Mesenchymal stem cell (in vitro differentiated cells and primary cell): ENCODE results near the gene XIRP2.

ENCODE experiments used
- DNase-seq: peaks from one replicate; pipeline ENCODE4 v3.0.0-alpha.2; 2013
- H2AFZ ChIP-seq: one replicate; pipeline ENCODE4 v1.6.1; 2013; ENCODE audit warnings: low read depth, mild to moderate bottlenecking, control low read depth, inconsistent platforms, low read length, moderate library complexity
- H2AK5ac ChIP-seq: 2 replicates; pipeline ENCODE4 v1.6.1; 2013; ENCODE audit warnings: low read length, moderate library complexity, mild to moderate bottlenecking, inconsistent platforms; ENCODE audit not compliant: severe bottlenecking
- H2BK120ac ChIP-seq: one replicate; pipeline ENCODE4 v1.6.1; 2013; ENCODE audit warnings: low read depth, mild to moderate bottlenecking, inconsistent platforms, low read length, moderate library complexity
- H2BK12ac ChIP-seq, 2 experiments: one replicate each; pipeline ENCODE4 v1.6.1; 2013; ENCODE audit warnings: inconsistent platforms in 2 of 2, low read length in 2 of 2, mild to moderate bottlenecking in 2 of 2, moderate library complexity in 2 of 2, control low read depth in 1 of 2
- H2BK15ac ChIP-seq: one replicate; pipeline ENCODE4 v1.6.1; 2013; ENCODE audit warnings: mild to moderate bottlenecking, low read depth, inconsistent platforms; ENCODE audit not compliant: poor library complexity, severe bottlenecking
- H2BK5ac ChIP-seq: 2 replicates; pipeline ENCODE4 v1.6.1; 2013; ENCODE audit warnings: low read depth, mild to moderate bottlenecking, low read length, control low read depth, inconsistent platforms; ENCODE audit not compliant: poor library complexity, severe bottlenecking
- H3K14ac ChIP-seq, 2 experiments: one replicate each; pipeline ENCODE4 v1.6.1; 2013; ENCODE audit warnings: inconsistent platforms in 2 of 2, low read length in 2 of 2, control low read depth in 1 of 2, mild to moderate bottlenecking in 1 of 2, moderate library complexity in 1 of 2
- H3K18ac ChIP-seq, 2 experiments: one replicate each; pipeline ENCODE4 v1.6.1; 2013; ENCODE audit warnings: inconsistent platforms in 2 of 2, low read length in 2 of 2, control low read depth in 1 of 2, low read depth in 1 of 2, mild to moderate bottlenecking in 1 of 2
- H3K23ac ChIP-seq, 2 experiments: one replicate each; pipeline ENCODE4 v1.6.1; 2013; ENCODE audit warnings: inconsistent platforms in 2 of 2, low read length in 2 of 2, mild to moderate bottlenecking in 2 of 2, moderate library complexity in 2 of 2, control low read depth in 1 of 2
- H3K27ac ChIP-seq: 2 replicates; pipeline ENCODE4 v1.5.1; 2013; ENCODE audit warnings: mild to moderate bottlenecking, moderate library complexity, low read length, control low read depth, inconsistent platforms; ENCODE audit not compliant: poor library complexity, severe bottlenecking
- H3K27me3 ChIP-seq, 2 experiments: 2 replicates each; pipeline versions ENCODE4 v1.6.1 to v1.7.0; 2013; ENCODE audit warnings: low read length in 2 of 2, mild to moderate bottlenecking in 2 of 2, moderate library complexity in 2 of 2, control low read depth in 1 of 2, inconsistent platforms in 1 of 2; ENCODE audit not compliant: control insufficient read depth in 1 of 2, insufficient read depth in 1 of 2
- H3K36me3 ChIP-seq, 2 experiments: 2 replicates each; pipeline versions ENCODE4 v1.6.1 to v1.7.0; 2013; ENCODE audit warnings: low read length in 2 of 2, control low read depth in 1 of 2, inconsistent platforms in 1 of 2, low read depth in 1 of 2, mild to moderate bottlenecking in 1 of 2; ENCODE audit not compliant: insufficient read depth in 2 of 2, control insufficient read depth in 1 of 2
- H3K4ac ChIP-seq, 2 experiments: one replicate each; pipeline ENCODE4 v1.6.1; 2013; ENCODE audit warnings: inconsistent platforms in 2 of 2, low read length in 2 of 2, mild to moderate bottlenecking in 2 of 2, moderate library complexity in 2 of 2, control low read depth in 1 of 2, low read depth in 1 of 2
- H3K4me1 ChIP-seq: 2 replicates; pipeline ENCODE4 v1.6.1; 2013; ENCODE audit warnings: low read depth, low read length, control low read depth; ENCODE audit not compliant: control insufficient read depth, insufficient read depth
- H3K4me2 ChIP-seq: 2 replicates; pipeline ENCODE4 v1.6.1; 2013; ENCODE audit warnings: low read length, mild to moderate bottlenecking, inconsistent platforms; ENCODE audit not compliant: poor library complexity, severe bottlenecking
- H3K4me3 ChIP-seq, 2 experiments: 2 replicates each; pipeline versions ENCODE4 v1.5.1 to v1.7.0; 2013; ENCODE audit warnings: low read length in 2 of 2, mild to moderate bottlenecking in 2 of 2, control low read depth in 1 of 2, low read depth in 1 of 2; ENCODE audit not compliant: insufficient read depth in 1 of 2
- H3K79me1 ChIP-seq: replicated peaks from 2 replicates; pipeline ENCODE4 v1.6.1; 2013; ENCODE audit warnings: mild to moderate bottlenecking, control low read depth, low read length, inconsistent platforms; ENCODE audit not compliant: poor library complexity, severe bottlenecking
- H3K9ac ChIP-seq: 2 replicates; pipeline ENCODE4 v1.7.0; 2013; ENCODE audit warnings: mild to moderate bottlenecking, low read length, moderate library complexity
- H3K9me3 ChIP-seq: 2 replicates; pipeline ENCODE4 v1.7.0; 2013; ENCODE audit warnings: mild to moderate bottlenecking, low read length; ENCODE audit not compliant: control insufficient read depth
- H4K8ac ChIP-seq: one replicate; pipeline ENCODE4 v1.6.1; 2013; ENCODE audit warnings: inconsistent platforms, mild to moderate bottlenecking, low read length, moderate library complexity
- H4K91ac ChIP-seq: one replicate; pipeline ENCODE4 v1.6.1; 2013; ENCODE audit warnings: mild to moderate bottlenecking, low read length, inconsistent platforms
- WGBS: methylation state at CpG from one replicate; pipeline ENCODE4 v1.1.7; 2013; ENCODE audit warnings: mixed read lengths; 5-methylcytosine and 5-hydroxymethylcytosine counted together

The XIRP2 gene

GRCh38 chr2:166972002-166972401 lies 83.7 kb downstream of the XIRP2 start:
- WGBS = 82% methylated on average over 2 of the region's 4 CpGs
- Histone ChIP-seq H4K8ac (no peak overlapping the region), H3K79me1 (no peaks in the 10 kb centered on the region), H3K23ac (no peak overlapping the region), H2AFZ (no peak overlapping the region), H3K18ac (no peak overlapping the region), H3K14ac (no peak overlapping the region), H3K4me1 (no peaks in the 10 kb centered on the region), H2BK15ac (no peak overlapping the region), H3K9ac (no peak overlapping the region), H3K4me3 (no peak overlapping the region), H3K4me2 (peak overlapping the region; percentile 5), H3K27ac (no peak overlapping the region), H3K9me3 (peaks cover 6% of the 10 kb centered on the region), H3K36me3 (no peaks in the 10 kb centered on the region), H3K27me3 (no peaks in the 10 kb centered on the region), H4K91ac (no peak overlapping the region), H2BK12ac (no peak overlapping the region), H2AK5ac (no peak overlapping the region), H2BK120ac (no peak overlapping the region), H2BK5ac (no peak overlapping the region), H3K4ac (no peak overlapping the region)
- peak; percentile 5 for DNase-seq

- H2BK15ac ChIP-seq = no peak overlapping the region
- no peak overlapping the region for H3K23ac ChIP-seq
- H3K9me3 ChIP-seq = peaks cover 3% of the 10 kb centered on the region
- H3K79me1 ChIP-seq = no peaks in the 10 kb centered on the region
- no peak overlapping the region for H3K4me2 ChIP-seq
- no peak overlapping the region for H3K9ac ChIP-seq
- H3K27ac ChIP-seq = no peak overlapping the region
- no peak overlapping the region for H2BK12ac ChIP-seq
- no peak overlapping the region for H3K4ac ChIP-seq
- H3K18ac ChIP-seq = no peak overlapping the region
- H3K4me3 ChIP-seq = no peak overlapping the region
- H2AFZ ChIP-seq = no peak overlapping the region
- no peak overlapping the region for H2AK5ac ChIP-seq
- no peaks in the 10 kb centered on the region for H3K36me3 ChIP-seq
- no peak overlapping the region for H4K91ac ChIP-seq
- no peak overlapping the region for H4K8ac ChIP-seq
- no peak overlapping the region for H3K14ac ChIP-seq
- H2BK5ac ChIP-seq = no peak overlapping the region
- no peak for DNase-seq
- no peaks in the 10 kb centered on the region for H3K27me3 ChIP-seq
- no peak overlapping the region for H2BK120ac ChIP-seq
- H3K4me1 ChIP-seq = no peaks in the 10 kb centered on the region
Observed at GRCh38 chr2:166972418-166972817, 84.1 kb downstream of the XIRP2 start.

- no peak overlapping the region for H4K91ac ChIP-seq
- H3K9me3 ChIP-seq = peaks cover 27% of the 10 kb centered on the region
- no peak for DNase-seq
- H3K79me1 ChIP-seq = no peaks in the 10 kb centered on the region
- H2BK12ac ChIP-seq = no peak overlapping the region
- no peaks in the 10 kb centered on the region for H3K4me1 ChIP-seq
- no peak overlapping the region for H3K4me3 ChIP-seq
- H3K14ac ChIP-seq = no peak overlapping the region
- H3K27ac ChIP-seq = no peak overlapping the region
- H2AK5ac ChIP-seq = no peak overlapping the region
- H3K4ac ChIP-seq = no peak overlapping the region
- no peak overlapping the region for H3K23ac ChIP-seq
- H3K9ac ChIP-seq = no peak overlapping the region
- H2BK120ac ChIP-seq = no peak overlapping the region
- no peak overlapping the region for H2AFZ ChIP-seq
- no peaks in the 10 kb centered on the region for H3K36me3 ChIP-seq
- H2BK15ac ChIP-seq = no peak overlapping the region
- H3K27me3 ChIP-seq = no peaks in the 10 kb centered on the region
- H3K18ac ChIP-seq = no peak overlapping the region
- H2BK5ac ChIP-seq = no peak overlapping the region
- no peak overlapping the region for H4K8ac ChIP-seq
- H3K4me2 ChIP-seq = no peak overlapping the region
Observed at GRCh38 chr2:166984188-166984587, 95.9 kb downstream of the XIRP2 start.

GRCh38 chr2:166984797-166985196 lies 96.5 kb downstream of the XIRP2 start:
- Histone ChIP-seq H3K23ac (no peak overlapping the region), H2BK15ac (no peak overlapping the region), H3K14ac (no peak overlapping the region), H2BK5ac (no peak overlapping the region), H2BK120ac (no peak overlapping the region), H3K27me3 (no peaks in the 10 kb centered on the region), H3K4ac (no peak overlapping the region), H3K27ac (no peak overlapping the region), H4K91ac (no peak overlapping the region), H3K9me3 (peaks cover 21% of the 10 kb centered on the region), H2AK5ac (no peak overlapping the region), H2BK12ac (no peak overlapping the region), H3K79me1 (no peaks in the 10 kb centered on the region), H3K4me3 (no peak overlapping the region), H2AFZ (no peak overlapping the region), H3K36me3 (no peaks in the 10 kb centered on the region), H3K4me2 (no peak overlapping the region), H3K4me1 (no peaks in the 10 kb centered on the region), H3K18ac (no peak overlapping the region), H4K8ac (no peak overlapping the region), H3K9ac (no peak overlapping the region)
- DNase-seq = no peak
